Fibroblast of mammary gland (primary cell): Measurements from ENCODE around the gene FRMD3.

Source experiments
- DNase-seq: peaks from one replicate; pipeline ENCODE4 v3.0.0-alpha.2; 2010; ENCODE audit warnings: low read depth
- H3K4me3 ChIP-seq: 2 replicates; pipeline ENCODE4 v1.5.1; 2011; ENCODE audit warnings: low read depth, mild to moderate bottlenecking, low read length, moderate library complexity; ENCODE audit not compliant: control insufficient read depth
- CTCF ChIP-seq: conservative IDR thresholded peaks from 2 replicates; pipeline ENCODE4 v1.5.1; 2011; ENCODE audit warnings: low read depth, low read length, inconsistent platforms; ENCODE audit not compliant: control insufficient read depth, insufficient read depth

The FRMD3 gene

GRCh38 chr9:83236029-83236696 is 302.0 kb downstream of the FRMD3 start:
- no peak for TF ChIP-seq CTCF
- H3K4me3 ChIP-seq: no peak overlapping the region
- DNase-seq: no peak

- TF ChIP-seq CTCF: no peak
- H3K4me3 ChIP-seq: no peak overlapping the region
- DNase-seq: no peak
Measured at GRCh38 chr9:83235526-83235925, 302.7 kb downstream of the FRMD3 start.

- no peak overlapping the region for H3K4me3 ChIP-seq
- DNase-seq: peak; percentile 8
- TF ChIP-seq CTCF: no peak
Measured at GRCh38 chr9:83234541-83234940, 303.7 kb downstream of the FRMD3 start.

GRCh38 chr9:83233647-83234046 is 304.6 kb downstream of the FRMD3 start:
- TF ChIP-seq CTCF: no peak
- H3K4me3 ChIP-seq: no peak overlapping the region
- no peak for DNase-seq

- peak; percentile 77 for TF ChIP-seq CTCF
- no peak overlapping the region for H3K4me3 ChIP-seq
- DNase-seq: peak; percentile 70
Measured at GRCh38 chr9:83231039-83231438, 307.2 kb downstream of the FRMD3 start.

GRCh38 chr9:83220730-83221129 is 317.5 kb downstream of the FRMD3 start:
- DNase-seq: peak; percentile 67
- no peak for TF ChIP-seq CTCF
- H3K4me3 ChIP-seq: no peak overlapping the region

- no peak overlapping the region for H3K4me3 ChIP-seq
- TF ChIP-seq CTCF: no peak
- no peak for DNase-seq
Measured at GRCh38 chr9:83219924-83220438, 318.2 kb downstream of the FRMD3 start.
